PC-3 (cell line): Measurements from ENCODE around the gene COX11. TPM values are rescaled to one million over a fixed set of nuclear protein-coding genes. Genes with fewer than 3 reads are reported as not detected.

Source experiments
- ATAC-seq: fragments of 200-7000 bp; cut with Tn5 transposase; 2 replicates; pipeline ENCODE4 v1.9.1; 2020; ENCODE audit warnings: mild to moderate bottlenecking, moderate library complexity
- BruUV-seq: library from RNA; stranded (reverse); fragments of 400-500 nt; replicated peaks from 2 replicates; lab custom pipeline; 2021; lab: Mats Ljungman, UMichigan
- CTCF ChIA-PET: fragments of 300-600 bp; sonication (Branson Sonifier 250); formaldehyde crosslinking; loops from one replicate; lab custom pipeline; 2022; ENCODE audit warnings: antibody characterized with exemption; lab: Charles Lee
- POLR2A ChIA-PET: fragments of 300-600 bp; sonication (Branson Sonifier 250); formaldehyde crosslinking; loops from one replicate; lab custom pipeline; 2022; ENCODE audit warnings: antibody characterized with exemption; ENCODE audit not compliant: unreplicated experiment; lab: Charles Lee
- DNase-seq: peaks from one replicate; pipeline ENCODE4 v3.0.0-alpha.2; 2015
- H2AFZ ChIP-seq: fragments of 300-600 bp; sonication (generic); 2 replicates; pipeline ENCODE4 v1.6.0; 2016; ENCODE audit warnings: antibody characterized with exemption, low read length
- H3F3A ChIP-seq: fragments of 300-600 bp; sonication (generic); one replicate; pipeline ENCODE4 v1.6.0; 2017; ENCODE audit warnings: antibody characterized with exemption, low read length, control low read depth, mild to moderate bottlenecking; ENCODE audit not compliant: unreplicated experiment
- H3K27ac ChIP-seq: fragments of 300-600 bp; sonication (generic); 2 replicates; pipeline ENCODE4 v1.5.1; 2016; ENCODE audit warnings: mild to moderate bottlenecking, low read length
- H3K27me3 ChIP-seq: fragments of 300-600 bp; sonication (generic); 2 replicates; pipeline ENCODE4 v1.6.1; 2016; ENCODE audit warnings: low read length, mixed read lengths
- H3K36me3 ChIP-seq: fragments of 300-600 bp; sonication (generic); 2 replicates; pipeline ENCODE4 v1.6.1; 2016; ENCODE audit warnings: low read depth, mixed run types, low read length, mixed read lengths
- H3K4me1 ChIP-seq: fragments of 300-600 bp; sonication (generic); 2 replicates; pipeline ENCODE4 v1.5.1; 2016; ENCODE audit warnings: low read length; ENCODE audit not compliant: insufficient read depth
- H3K4me2 ChIP-seq: fragments of 300-600 bp; sonication (generic); 2 replicates; pipeline ENCODE4 v1.6.0; 2016; ENCODE audit warnings: low read length
- H3K4me3 ChIP-seq: fragments of 300-600 bp; sonication (generic); 2 replicates; pipeline ENCODE4 v1.5.1; 2016; ENCODE audit warnings: mild to moderate bottlenecking, low read length, mixed read lengths
- H3K79me2 ChIP-seq: fragments of 300-600 bp; sonication (generic); 2 replicates; pipeline ENCODE4 v1.6.1; 2017; ENCODE audit warnings: low read length, mixed read lengths
- H3K9ac ChIP-seq: fragments of 300-600 bp; sonication (generic); 2 replicates; pipeline ENCODE4 v1.6.0; 2016; ENCODE audit warnings: mild to moderate bottlenecking, low read length
- H3K9me2 ChIP-seq: fragments of 300-600 bp; sonication (generic); replicated peaks from 2 replicates; pipeline ENCODE4 v1.6.1; 2016; ENCODE audit warnings: mixed run types, low read length, mixed read lengths
- H3K9me3 ChIP-seq: fragments of 300-600 bp; sonication (generic); 2 replicates; pipeline ENCODE4 v1.6.1; 2016; ENCODE audit warnings: low read length, mixed read lengths
- H4K20me1 ChIP-seq: fragments of 300-600 bp; sonication (generic); 2 replicates; pipeline ENCODE4 v1.6.1; 2016; ENCODE audit warnings: low read length, mixed read lengths
- CTCF ChIP-seq: fragments of 300-600 bp; sonication (generic); conservative IDR thresholded peaks from 2 replicates; pipeline ENCODE4 v1.5.1; 2017; ENCODE audit warnings: antibody characterized with exemption, low read depth, mild to moderate bottlenecking, low read length
- EZH2 ChIP-seq: fragments of 300-600 bp; sonication (generic); IDR thresholded peaks from one replicate; pipeline ENCODE4 v1.6.1; 2017; ENCODE audit warnings: antibody characterized with exemption, mild to moderate bottlenecking, low read length; ENCODE audit not compliant: unreplicated experiment
- EZH2phosphoT487 ChIP-seq: fragments of 300-600 bp; sonication (generic); IDR thresholded peaks from 2 replicates; pipeline ENCODE4 v1.6.1; 2018; ENCODE audit warnings: mild to moderate bottlenecking, antibody characterized with exemption, low read length, borderline replicate concordance
- intact Hi-C: fragments of 100-400 bp; cut with micrococcal nuclease; formaldehyde crosslinking; loops from 2 replicates; pipeline ENCODE4 v1.9.0; 2023
- total RNA-seq: library from RNA; depleted of rRNA; stranded (reverse); fragments of >200 nt; gene quantifications from 2 replicates; pipeline ENCODE4 v1.2.3, GENCODE V29; 2014

COX11 gene
- total RNA-seq, 1 experiment from 2014 or later, result 270 TPM

- Histone ChIP-seq H3K79me2 (no peaks in the 10 kb centered on the region), H2AFZ (no peak overlapping the region), H3K27me3 (no peaks in the 10 kb centered on the region), H3K4me3 (no peak overlapping the region), H3K36me3 (peaks cover 49% of the 10 kb centered on the region), H3K9me2 (no peaks in the 10 kb centered on the region), H3K9ac (no peak overlapping the region), H4K20me1 (no peaks in the 10 kb centered on the region), H3K4me1 (peaks cover 23% of the 10 kb centered on the region), H3K9me3 (no peaks in the 10 kb centered on the region), H3K27ac (no peak overlapping the region), H3K4me2 (no peak overlapping the region), H3F3A (no peaks in the 10 kb centered on the region)
- ChIA-PET POLR2A (no interaction called here), CTCF (no interaction called here)
- BruUV-seq, result no TSS peak
- TF ChIP-seq EZH2phosphoT487 (no peak), EZH2 (no peak), CTCF (no peak)
- ATAC-seq (no peak), DNase-seq (no peak)
- intact Hi-C loops, result no loop called here
Measured at GRCh38 chr17:54950116-54950515, 18.3 kb downstream of the COX11 start.

- H3K9me2 ChIP-seq, result no peaks in the 10 kb centered on the region
- CTCF ChIA-PET, result no interaction called here
- peak overlapping the region; percentile 51 for H3K4me2 ChIP-seq
- no peak overlapping the region for H3K4me3 ChIP-seq
- H3K9me3 ChIP-seq, result no peaks in the 10 kb centered on the region
- peaks cover 23% of the 10 kb centered on the region for H3K4me1 ChIP-seq
- DNase-seq, result peak; percentile 99
- no peak overlapping the region for H3K9ac ChIP-seq
- H2AFZ ChIP-seq, result no peak overlapping the region
- H4K20me1 ChIP-seq, result no peaks in the 10 kb centered on the region
- intact Hi-C loops, result no loop called here
- peak; percentile 98 for ATAC-seq
- H3K27me3 ChIP-seq, result no peaks in the 10 kb centered on the region
- H3K36me3 ChIP-seq, result peaks cover 43% of the 10 kb centered on the region
- H3K79me2 ChIP-seq, result no peaks in the 10 kb centered on the region
- POLR2A ChIA-PET, result no interaction called here
- no peaks in the 10 kb centered on the region for H3F3A ChIP-seq
- 0 out of 2 replicates have a peak, but pooled peaks have one; percentile 57 for TF ChIP-seq EZH2phosphoT487
- TF ChIP-seq EZH2, result no peak
- TF ChIP-seq CTCF, result no peak
- peak overlapping the region; percentile 61 for H3K27ac ChIP-seq
- no TSS peak for BruUV-seq
Measured at GRCh38 chr17:54948380-54948779, 20.1 kb downstream of the COX11 start.

GRCh38 chr17:54947396-54947795 is 21.1 kb downstream of the COX11 start:
- H3K79me2 ChIP-seq, result no peaks in the 10 kb centered on the region
- H3K9ac ChIP-seq, result no peak overlapping the region
- H3K9me3 ChIP-seq, result no peaks in the 10 kb centered on the region
- ATAC-seq, result no peak
- peak overlapping the region; percentile 51; the same call in 1 of the 2 replicates for H3K4me2 ChIP-seq
- CTCF ChIA-PET, result no interaction called here
- BruUV-seq, result no TSS peak
- peak overlapping the region; percentile 61; the same call in 1 of the 2 replicates for H3K27ac ChIP-seq
- no peak overlapping the region for H2AFZ ChIP-seq
- H4K20me1 ChIP-seq, result no peaks in the 10 kb centered on the region
- intact Hi-C loops, result loop anchor here (1.0 kb wide), 1 partner anchor 13 kb away; no protein-coding TSS in a partner anchor
- no peaks in the 10 kb centered on the region for H3F3A ChIP-seq
- no peaks in the 10 kb centered on the region for H3K27me3 ChIP-seq
- peaks cover 23% of the 10 kb centered on the region for H3K4me1 ChIP-seq
- peaks cover 39% of the 10 kb centered on the region for H3K36me3 ChIP-seq
- H3K9me2 ChIP-seq, result no peaks in the 10 kb centered on the region
- TF ChIP-seq CTCF (no peak), EZH2 (no peak), EZH2phosphoT487 (no peak)
- POLR2A ChIA-PET, result no interaction called here
- H3K4me3 ChIP-seq, result no peak overlapping the region
- DNase-seq, result no peak
